Astrocyte (in vitro differentiated cells and primary cell): Measurements from ENCODE around the gene ZER1. TPM values are rescaled to one million over a fixed set of nuclear protein-coding genes. Genes with fewer than 3 reads are reported as not detected.
A peak's percentile ranks its signal among the peaks of the same experiment; 100 is the strongest.

Experiments used
- DNase-seq: peaks from one replicate; pipeline ENCODE4 v3.0.0-alpha.2; 2010; ENCODE audit warnings: low read depth
- FAIRE-seq: peaks from 2 replicates; lab custom pipeline; 2011; peaks lifted over from hg19 to GRCh38; lab: Jason Lieb, UNC
- H2AFZ ChIP-seq: 2 replicates; pipeline ENCODE4 v1.6.0; 2012; ENCODE audit warnings: low read depth, low read length, inconsistent platforms
- H3K27ac ChIP-seq: 2 replicates; pipeline ENCODE4 v1.5.1; 2011; ENCODE audit warnings: low read depth, low read length, inconsistent platforms
- H3K27me3 ChIP-seq: 2 replicates; pipeline ENCODE4 v1.6.0; 2011; ENCODE audit warnings: low read length, inconsistent platforms; ENCODE audit not compliant: insufficient read depth
- H3K36me3 ChIP-seq: 2 replicates; pipeline ENCODE4 v1.5.1; 2011; ENCODE audit warnings: low read length, inconsistent platforms; ENCODE audit not compliant: insufficient read depth
- H3K4me1 ChIP-seq: 2 replicates; pipeline ENCODE4 v1.5.1; 2011; ENCODE audit warnings: low read length, inconsistent platforms; ENCODE audit not compliant: insufficient read depth
- H3K4me2 ChIP-seq: 2 replicates; pipeline ENCODE4 v1.6.0; 2012; ENCODE audit warnings: low read length, inconsistent platforms
- H3K4me3 ChIP-seq: 2 replicates; pipeline ENCODE4 v1.5.1; 2011; ENCODE audit warnings: low read depth, mild to moderate bottlenecking, low read length, inconsistent platforms; ENCODE audit not compliant: insufficient read depth
- H3K79me2 ChIP-seq: 2 replicates; pipeline ENCODE4 v1.6.0; 2012; ENCODE audit warnings: mild to moderate bottlenecking, low read length, inconsistent platforms; ENCODE audit not compliant: insufficient read depth
- H3K9ac ChIP-seq: 2 replicates; pipeline ENCODE4 v1.6.0; 2012; ENCODE audit warnings: mild to moderate bottlenecking, low read length, inconsistent platforms
- H3K9me3 ChIP-seq: 2 replicates; pipeline ENCODE4 v1.5.1; 2012; ENCODE audit warnings: low read depth, mild to moderate bottlenecking, low read length, inconsistent platforms; ENCODE audit not compliant: insufficient read depth
- H4K20me1 ChIP-seq: 2 replicates; pipeline ENCODE4 v1.6.0; 2012; ENCODE audit warnings: low read length, inconsistent platforms; ENCODE audit not compliant: insufficient read depth
- H3K27ac Mint-ChIP-seq: one replicate; pipeline ENCODE4 v1.8.0; 2021; ENCODE audit warnings: mild to moderate bottlenecking, mixed read lengths; ENCODE audit not compliant: unreplicated experiment
- H3K27me3 Mint-ChIP-seq: one replicate; pipeline ENCODE4 v1.8.0; 2021; ENCODE audit warnings: low read depth, mixed read lengths; ENCODE audit not compliant: unreplicated experiment
- H3K36me3 Mint-ChIP-seq: one replicate; pipeline ENCODE4 v1.8.0; 2021; ENCODE audit warnings: low read depth, mixed read lengths; ENCODE audit not compliant: unreplicated experiment
- H3K4me1 Mint-ChIP-seq: one replicate; pipeline ENCODE4 v1.8.0; 2021; ENCODE audit warnings: low read depth, mixed read lengths; ENCODE audit not compliant: unreplicated experiment
- H3K4me3 Mint-ChIP-seq: one replicate; pipeline ENCODE4 v1.8.0; 2021; ENCODE audit warnings: mild to moderate bottlenecking, moderate library complexity, mixed read lengths; ENCODE audit not compliant: unreplicated experiment
- H3K9me3 Mint-ChIP-seq: one replicate; pipeline ENCODE4 v1.8.0; 2021; ENCODE audit warnings: mild to moderate bottlenecking, mixed read lengths; ENCODE audit not compliant: unreplicated experiment
- CTCF ChIP-seq: IDR thresholded peaks from 2 replicates; pipeline ENCODE4 v1.5.1; 2011; ENCODE audit warnings: low read depth, mild to moderate bottlenecking, inconsistent platforms, low read length, moderate library complexity; ENCODE audit not compliant: insufficient read depth
- EZH2 ChIP-seq: IDR thresholded peaks from 2 replicates; pipeline ENCODE4 v1.6.1; 2012; ENCODE audit warnings: mild to moderate bottlenecking, low read length, inconsistent platforms; ENCODE audit not compliant: insufficient read depth
- total RNA-seq: library from RNA; stranded (reverse); gene quantifications from 2 replicates; pipeline ENCODE4 v1.2.1, GENCODE V29; 2021

ZER1 gene
- total RNA-seq, 1 donor from 2014 or later: 31.0 TPM

- peak overlapping the region; percentile 97 for H3K4me3 Mint-ChIP-seq
- H3K4me1 ChIP-seq: peaks cover 9% of the 10 kb centered on the region
- peaks cover 7% of the 10 kb centered on the region for H3K4me1 Mint-ChIP-seq
- H3K27me3 ChIP-seq: no peaks in the 10 kb centered on the region
- peak overlapping the region; percentile 80 for H3K27ac Mint-ChIP-seq
- H3K27ac ChIP-seq: peak overlapping the region; percentile 78
- no peaks in the 10 kb centered on the region for H3K9me3 ChIP-seq
- H4K20me1 ChIP-seq: peaks cover 13% of the 10 kb centered on the region
- TF ChIP-seq EZH2: no peak
- no peak for TF ChIP-seq CTCF
- no peaks in the 10 kb centered on the region for H3K27me3 Mint-ChIP-seq
- H3K79me2 ChIP-seq: peaks cover 35% of the 10 kb centered on the region
- H3K36me3 ChIP-seq: no peaks in the 10 kb centered on the region
- H2AFZ ChIP-seq: no peak overlapping the region
- DNase-seq (no peak), FAIRE-seq (no peak)
- H3K36me3 Mint-ChIP-seq: peaks cover 10% of the 10 kb centered on the region
- peak overlapping the region; percentile 98 for H3K4me2 ChIP-seq
- H3K9ac ChIP-seq: peak overlapping the region; percentile 94
- H3K4me3 ChIP-seq: peak overlapping the region; percentile 81
- peaks cover 2% of the 10 kb centered on the region for H3K9me3 Mint-ChIP-seq
Measured at GRCh38 chr9:128770286-128771030, 1.3 kb downstream of the ZER1 start.

GRCh38 chr9:128768606-128769005 lies 3.1 kb downstream of the ZER1 start:
- H2AFZ ChIP-seq: no peak overlapping the region
- Mint-ChIP-seq H3K27ac (no peak overlapping the region), H3K4me1 (peaks cover 7% of the 10 kb centered on the region), H3K9me3 (no peaks in the 10 kb centered on the region), H3K4me3 (no peak overlapping the region), H3K36me3 (peaks cover 10% of the 10 kb centered on the region), H3K27me3 (no peaks in the 10 kb centered on the region)
- no peaks in the 10 kb centered on the region for H3K36me3 ChIP-seq
- no peak for TF ChIP-seq EZH2
- no peak for TF ChIP-seq CTCF
- no peak overlapping the region for H3K4me3 ChIP-seq
- no peak overlapping the region for H3K9ac ChIP-seq
- no peak overlapping the region for H3K4me2 ChIP-seq
- H4K20me1 ChIP-seq: peaks cover 18% of the 10 kb centered on the region
- no peaks in the 10 kb centered on the region for H3K27me3 ChIP-seq
- peaks cover 35% of the 10 kb centered on the region for H3K79me2 ChIP-seq
- no peak for FAIRE-seq
- peaks cover 9% of the 10 kb centered on the region for H3K4me1 ChIP-seq
- no peak overlapping the region for H3K27ac ChIP-seq
- no peak for DNase-seq
- H3K9me3 ChIP-seq: no peaks in the 10 kb centered on the region

- H3K4me3 ChIP-seq: no peak overlapping the region
- no peaks in the 10 kb centered on the region for H3K27me3 Mint-ChIP-seq
- H3K9ac ChIP-seq: no peak overlapping the region
- no peak overlapping the region for H2AFZ ChIP-seq
- H3K27me3 ChIP-seq: no peaks in the 10 kb centered on the region
- FAIRE-seq (no peak), DNase-seq (no peak)
- peaks cover 9% of the 10 kb centered on the region for H3K36me3 Mint-ChIP-seq
- no peaks in the 10 kb centered on the region for H3K9me3 Mint-ChIP-seq
- no peak overlapping the region for H3K27ac ChIP-seq
- H3K27ac Mint-ChIP-seq: no peak overlapping the region
- no peak overlapping the region for H3K4me3 Mint-ChIP-seq
- peaks cover 1% of the 10 kb centered on the region for H3K4me1 ChIP-seq
- no peak for TF ChIP-seq CTCF
- TF ChIP-seq EZH2: no peak
- no peaks in the 10 kb centered on the region for H3K9me3 ChIP-seq
- peaks cover 28% of the 10 kb centered on the region for H4K20me1 ChIP-seq
- peaks cover 27% of the 10 kb centered on the region for H3K79me2 ChIP-seq
- peaks cover 2% of the 10 kb centered on the region for H3K4me1 Mint-ChIP-seq
- no peak overlapping the region for H3K4me2 ChIP-seq
- no peaks in the 10 kb centered on the region for H3K36me3 ChIP-seq
Measured at GRCh38 chr9:128765499-128765898, 6.2 kb downstream of the ZER1 start.
